H54 (cell line): ENCODE measurements around the gene KCNQ1.

Source experiments
- DNase-seq: peaks from one replicate; pipeline ENCODE4 v3.0.0; 2011; ENCODE audit warnings: low spot score, mixed read lengths; ENCODE audit not compliant: insufficient read length
- FAIRE-seq: peaks from 3 replicates; lab custom pipeline; 2011; peaks lifted over from hg19 to GRCh38; lab: Jason Lieb, UNC
- POLR2A ChIP-seq: IDR thresholded peaks from 2 replicates; pipeline ENCODE4 v1.6.1; 2011; ENCODE audit warnings: low read depth, mild to moderate bottlenecking, low read length

KCNQ1 gene

DNA sequence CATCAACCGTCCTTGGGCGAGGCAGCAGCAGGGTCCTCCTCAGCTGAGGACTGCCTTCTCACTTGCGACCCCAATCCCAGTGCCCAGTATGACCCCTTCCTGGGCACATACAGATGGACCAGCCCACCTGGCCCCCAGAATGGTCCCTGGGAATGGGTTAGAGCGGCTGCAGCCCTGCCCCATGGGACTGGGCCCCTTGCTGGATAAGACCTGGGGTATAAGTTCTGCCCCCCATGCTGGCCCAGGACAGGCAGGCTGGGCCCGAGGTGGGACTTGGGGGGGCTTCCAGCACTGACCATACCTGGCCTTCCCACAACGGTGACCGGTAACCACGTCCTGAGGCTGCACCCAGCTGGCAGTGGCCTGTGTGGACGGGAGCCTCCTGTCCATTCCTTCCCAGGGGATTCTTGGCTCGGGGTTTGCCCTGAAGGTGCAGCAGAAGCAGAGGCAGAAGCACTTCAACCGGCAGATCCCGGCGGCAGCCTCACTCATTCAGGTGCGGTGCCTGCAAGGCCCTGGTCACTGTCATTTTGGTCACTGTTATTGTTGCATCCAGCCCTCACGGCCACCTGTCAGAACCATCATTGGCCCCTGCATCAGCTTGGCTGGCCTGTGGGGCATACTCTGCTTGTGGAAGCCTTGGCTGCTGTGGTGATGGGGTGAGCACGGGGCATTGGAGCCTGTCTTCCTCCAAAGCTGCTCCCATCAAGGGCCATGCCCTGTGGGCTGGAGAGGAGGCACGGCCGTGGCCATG lies 140.2 kb downstream of the KCNQ1 start:
- no peak for TF ChIP-seq POLR2A
- FAIRE-seq: no peak

DNA sequence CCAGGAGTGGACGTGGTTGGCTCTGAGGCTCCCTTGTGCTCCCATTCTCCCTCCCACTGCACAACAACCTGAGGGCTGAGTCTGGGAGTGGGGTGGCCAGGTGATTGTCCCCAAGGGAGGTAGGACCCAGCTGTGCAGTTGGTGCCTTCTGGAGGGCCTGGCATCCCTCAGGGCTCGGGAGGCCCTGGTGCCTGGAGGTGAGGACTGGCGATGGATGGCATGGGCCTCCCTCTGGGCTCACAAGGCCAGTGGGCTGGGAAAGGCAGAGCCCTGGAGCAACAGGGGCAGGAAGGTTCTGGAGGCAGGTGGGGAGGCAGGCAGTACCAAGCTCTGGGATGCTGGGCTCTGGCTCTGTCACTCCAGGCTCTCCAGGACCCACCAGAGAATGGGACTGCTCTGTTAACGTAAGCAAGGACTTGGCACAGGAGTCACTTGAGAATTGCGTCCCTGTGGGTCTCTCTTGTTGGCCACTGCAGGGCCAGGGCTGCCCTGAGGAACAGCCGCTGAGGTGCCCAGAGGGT lies 140.8 kb downstream of the KCNQ1 start:
- DNase-seq (no peak), FAIRE-seq (no peak)
- TF ChIP-seq POLR2A: no peak

More for the DNA sequence above, 140.2 kb downstream of the KCNQ1 start:
- no peak for DNase-seq

DNA sequence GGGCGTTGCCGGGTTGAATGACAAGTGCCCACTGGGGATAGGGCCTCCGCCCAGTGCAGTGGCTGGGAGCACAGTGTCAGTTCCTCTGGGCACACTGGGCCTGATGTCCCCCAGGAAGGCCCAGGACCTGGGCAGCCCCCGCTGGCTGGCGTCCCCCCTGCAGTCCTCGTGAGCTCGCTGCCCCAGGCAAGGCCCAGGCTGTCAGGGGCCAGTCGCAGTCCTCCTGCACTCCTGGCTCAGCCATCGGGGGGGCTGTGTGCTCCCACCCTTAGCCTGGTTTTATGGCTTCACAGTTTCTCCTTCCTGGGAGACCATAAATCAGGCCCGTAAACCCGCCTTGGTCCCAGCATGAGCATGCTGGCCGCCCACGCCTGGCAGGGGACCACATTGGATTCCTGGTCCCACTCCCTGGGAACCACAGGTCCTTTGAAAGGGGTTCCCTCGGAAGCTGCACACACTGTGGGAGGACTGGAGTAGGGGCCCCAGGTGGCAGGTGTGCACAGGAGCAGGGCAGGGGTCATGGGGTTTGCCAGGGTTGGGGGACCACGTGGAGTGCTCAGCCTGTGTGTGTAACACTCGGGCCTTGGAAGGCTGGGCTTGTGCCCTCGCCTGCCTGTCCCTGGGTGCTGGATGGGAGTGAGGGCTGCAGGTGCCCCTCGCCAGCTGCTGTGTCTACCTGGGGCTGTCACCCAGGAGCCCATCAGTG lies 141.4 kb downstream of the KCNQ1 start:
- TF ChIP-seq POLR2A: no peak
- DNase-seq (no peak), FAIRE-seq (no peak)

DNA sequence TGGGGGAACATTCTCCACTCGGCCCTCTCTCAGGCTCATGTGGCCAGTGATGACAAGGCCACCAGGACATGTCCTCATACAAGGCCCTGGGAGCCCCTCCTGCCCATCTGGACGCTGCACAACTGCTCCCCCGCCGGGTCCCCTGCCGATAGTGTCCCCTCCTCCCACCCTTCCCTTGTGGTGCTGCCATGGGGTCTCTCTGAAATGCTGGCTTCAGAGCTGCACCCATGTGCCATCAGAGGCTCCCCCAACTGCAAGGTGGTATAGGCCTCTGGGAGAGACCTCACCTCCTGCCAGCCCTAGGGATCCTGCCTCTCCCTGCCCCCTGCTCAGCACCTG lies 142.0 kb downstream of the KCNQ1 start:
- DNase-seq: no peak
- FAIRE-seq: no peak
- TF ChIP-seq POLR2A: no peak

DNA sequence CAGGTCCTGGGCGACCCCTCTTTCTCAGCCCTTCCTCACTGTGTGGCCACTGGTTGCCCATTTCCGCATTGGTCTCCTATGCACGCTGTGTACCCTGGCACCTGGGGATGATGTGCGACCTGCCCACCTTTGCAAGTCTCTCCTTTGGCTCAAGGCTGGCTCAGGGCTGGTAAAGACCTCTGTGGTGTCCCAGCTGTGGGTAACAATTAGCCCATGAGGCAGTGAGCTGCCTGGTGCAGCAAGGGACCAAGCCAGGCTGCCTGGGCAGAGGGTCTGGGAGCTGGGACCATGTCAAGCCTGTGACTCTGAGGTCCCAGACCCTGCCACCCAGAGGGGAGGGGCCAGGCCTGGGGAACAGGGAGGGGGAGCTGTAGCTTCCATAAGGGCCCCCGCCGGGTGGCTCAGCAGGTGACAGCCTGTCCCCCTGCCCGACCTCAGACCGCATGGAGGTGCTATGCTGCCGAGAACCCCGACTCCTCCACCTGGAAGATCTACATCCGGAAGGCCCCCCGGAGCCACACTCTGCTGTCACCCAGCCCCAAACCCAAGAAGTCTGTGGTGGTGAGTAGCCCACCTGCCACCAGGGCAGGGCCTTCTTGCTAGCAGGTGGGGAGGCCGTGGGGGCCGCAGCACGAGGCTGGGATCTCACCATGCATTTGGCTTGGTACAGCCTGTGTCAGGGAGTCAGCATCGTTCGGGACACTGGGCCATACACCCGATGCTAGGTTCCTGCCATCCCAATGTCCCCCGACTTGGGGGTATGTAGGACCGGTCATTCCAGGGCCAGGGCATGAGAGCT lies 142.5 kb downstream of the KCNQ1 start:
- DNase-seq: no peak
- FAIRE-seq: no peak
- no peak for TF ChIP-seq POLR2A

DNA sequence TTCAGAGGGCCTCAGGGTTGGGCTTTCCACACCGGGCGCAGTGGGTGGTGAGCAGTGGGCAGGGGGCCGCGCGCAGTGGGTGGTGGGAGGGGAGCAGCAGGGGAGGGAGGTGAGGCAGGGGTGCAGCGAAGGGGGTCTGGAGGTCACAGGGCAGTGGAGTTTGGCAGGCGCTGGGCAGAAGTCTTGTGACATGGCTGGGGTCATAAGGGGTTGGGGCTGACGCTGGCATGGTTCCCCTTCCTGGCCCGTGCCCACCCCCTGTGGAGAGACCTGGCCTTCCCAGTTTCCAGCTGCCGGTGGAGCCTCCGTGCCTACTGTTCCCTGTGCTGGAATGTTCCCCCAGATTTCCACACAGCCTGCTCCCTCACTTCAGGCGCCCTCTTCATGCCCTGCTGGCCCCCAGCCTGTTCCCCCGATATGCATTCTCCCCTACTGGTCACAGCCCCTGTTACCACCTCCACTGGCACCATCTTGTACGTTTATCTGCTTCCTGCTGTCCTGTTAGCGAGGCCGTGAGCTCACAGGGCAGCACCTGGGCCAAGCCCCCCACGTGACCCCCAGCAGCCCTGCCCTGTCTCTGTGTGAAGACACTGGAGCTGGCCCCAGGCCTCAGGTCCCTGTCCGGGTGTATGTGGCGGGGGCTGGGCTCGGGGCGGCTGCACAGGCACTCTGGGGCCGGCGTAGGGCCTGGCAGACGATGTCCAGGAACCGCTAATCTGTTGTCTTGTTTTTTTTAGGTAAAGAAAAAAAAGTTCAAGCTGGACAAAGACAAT lies 143.4 kb downstream of the KCNQ1 start:
- DNase-seq (no peak), FAIRE-seq (no peak)
- TF ChIP-seq POLR2A: no peak

DNA sequence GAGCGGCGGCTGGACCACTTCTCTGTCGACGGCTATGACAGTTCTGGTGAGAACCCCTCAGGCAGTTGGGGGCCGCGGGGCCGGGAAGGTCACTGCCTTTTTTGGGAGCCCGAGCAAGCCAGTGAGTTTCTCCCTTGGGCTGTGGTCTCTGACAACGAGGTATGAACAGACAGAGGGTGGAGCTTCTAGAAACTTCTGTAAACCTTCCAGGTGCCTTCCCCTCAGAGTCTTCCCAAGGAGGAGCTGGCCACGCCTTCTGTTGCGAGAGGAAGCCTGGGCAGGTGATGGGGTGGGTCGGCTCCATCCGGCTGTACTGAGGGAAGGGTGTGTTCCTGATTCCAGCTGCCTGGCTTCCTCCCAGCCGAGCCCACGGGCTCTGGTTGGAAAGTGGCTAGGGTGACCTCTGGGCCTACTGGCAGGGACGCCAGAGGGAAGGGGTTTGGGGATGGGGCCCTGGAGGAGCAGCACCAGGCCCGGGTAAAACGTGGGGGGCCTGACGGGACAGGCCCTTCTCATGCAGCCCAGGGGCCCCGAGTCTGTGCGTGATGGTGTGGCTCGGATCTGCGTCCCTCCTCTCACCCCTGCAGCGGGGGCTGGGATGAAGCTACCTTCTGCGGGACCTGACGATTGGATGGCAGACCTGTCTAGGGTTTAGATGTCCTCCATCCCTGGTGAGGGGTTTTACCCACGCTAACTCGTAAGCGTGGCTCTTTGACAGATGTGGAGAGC lies 144.2 kb downstream of the KCNQ1 start:
- DNase-seq: no peak
- no peak for FAIRE-seq
- no peak for TF ChIP-seq POLR2A

DNA sequence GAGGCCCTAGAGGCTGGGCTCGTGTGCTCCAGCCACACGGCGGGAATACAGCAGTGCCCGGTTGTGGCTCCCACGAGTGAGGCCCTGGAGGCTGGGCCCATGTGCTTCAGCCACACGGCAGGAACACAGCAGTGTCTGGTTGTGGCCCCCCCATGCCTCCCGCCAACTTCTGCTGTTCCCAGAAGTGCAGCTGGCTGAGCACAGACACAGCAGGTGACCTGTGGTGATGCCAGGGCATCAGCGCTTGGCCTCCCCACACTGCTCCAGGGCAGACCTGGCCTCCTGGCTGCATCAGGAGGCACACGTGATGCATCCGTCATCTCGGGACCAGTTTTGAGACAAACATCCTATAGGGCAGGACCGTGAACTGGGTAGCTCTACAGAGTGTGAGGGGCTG lies 144.7 kb downstream of the KCNQ1 start:
- DNase-seq (no peak), FAIRE-seq (no peak)
- no peak for TF ChIP-seq POLR2A

DNA sequence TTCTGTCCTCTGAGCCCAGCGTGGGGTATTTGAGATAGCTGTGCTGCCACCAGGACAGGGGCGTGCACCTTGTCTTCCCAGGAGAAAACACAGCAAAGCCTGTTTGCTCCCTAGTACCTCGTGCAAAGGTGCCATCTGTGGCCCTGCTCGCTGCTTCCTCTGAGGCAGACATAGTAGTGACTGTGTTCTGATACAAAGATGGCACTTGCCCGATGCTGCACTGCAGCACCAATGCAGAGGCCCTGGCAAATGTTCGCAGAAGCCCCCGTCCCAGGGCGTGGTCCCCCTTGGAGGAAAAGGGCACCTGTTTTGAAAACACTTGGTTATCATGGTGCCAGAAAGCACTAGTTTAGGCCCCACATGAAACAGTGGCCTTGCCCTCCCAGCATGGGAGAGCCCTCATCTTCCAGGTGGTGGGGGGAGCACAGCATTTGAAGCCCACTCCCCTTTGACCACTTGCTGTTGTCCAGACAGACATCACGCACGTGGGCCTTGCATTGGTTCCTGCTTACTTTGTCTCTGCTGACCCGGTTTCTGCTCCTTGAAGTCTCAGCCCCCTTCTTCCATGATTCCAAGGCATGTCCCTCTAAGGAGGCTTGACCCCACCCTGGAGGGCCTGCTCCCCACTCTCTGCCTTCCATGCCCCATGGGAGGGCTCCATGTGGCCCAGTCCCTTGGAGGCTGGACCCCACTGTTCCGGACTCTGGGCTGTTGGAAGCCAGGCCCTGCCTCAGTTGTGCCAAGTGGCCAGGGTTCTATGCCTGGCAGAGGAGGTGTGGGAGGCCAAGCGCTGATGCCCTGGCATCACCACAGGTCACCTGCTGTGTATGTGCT lies 145.5 kb downstream of the KCNQ1 start:
- DNase-seq: no peak
- no peak for FAIRE-seq
- TF ChIP-seq POLR2A: no peak

DNA sequence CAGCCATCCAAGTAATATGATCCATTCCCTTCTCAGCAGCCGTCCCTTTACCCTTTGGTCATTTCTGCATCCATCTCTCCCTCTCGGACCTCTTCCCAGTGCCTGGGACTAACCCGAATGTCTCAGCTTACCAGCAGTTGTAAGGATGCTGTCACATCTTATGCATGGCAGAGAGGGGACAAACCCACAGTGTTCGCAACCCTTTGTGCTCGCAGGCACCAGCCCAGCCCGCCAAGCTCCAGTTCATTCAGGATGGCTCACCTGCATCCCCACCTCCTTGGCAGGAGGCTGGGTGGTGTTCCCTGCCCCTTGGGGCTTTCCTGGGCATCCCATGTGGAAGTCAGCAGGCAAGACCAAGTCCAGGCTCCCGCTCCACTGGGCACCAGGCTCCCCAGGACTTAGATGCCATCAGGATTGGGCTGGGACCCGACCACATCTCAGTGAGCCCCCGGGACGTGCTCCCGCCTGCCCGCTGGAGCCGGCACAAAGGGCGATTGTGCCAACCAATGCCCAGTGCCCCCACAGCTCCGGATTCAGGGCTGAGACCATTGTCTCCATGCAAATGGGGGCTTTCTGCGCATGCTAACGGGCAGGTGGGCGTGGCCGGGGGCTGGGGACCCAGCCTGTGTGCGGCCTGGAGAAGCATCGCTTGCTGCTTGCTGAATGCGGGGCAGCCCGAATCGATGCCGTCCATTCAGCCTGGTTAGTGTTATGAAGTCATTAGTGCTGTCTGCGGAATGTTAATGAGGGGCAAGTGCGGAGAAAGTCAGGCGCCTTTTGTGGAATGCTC lies 146.4 kb downstream of the KCNQ1 start:
- TF ChIP-seq POLR2A: no peak
- no peak for FAIRE-seq
- no peak for DNase-seq

DNA sequence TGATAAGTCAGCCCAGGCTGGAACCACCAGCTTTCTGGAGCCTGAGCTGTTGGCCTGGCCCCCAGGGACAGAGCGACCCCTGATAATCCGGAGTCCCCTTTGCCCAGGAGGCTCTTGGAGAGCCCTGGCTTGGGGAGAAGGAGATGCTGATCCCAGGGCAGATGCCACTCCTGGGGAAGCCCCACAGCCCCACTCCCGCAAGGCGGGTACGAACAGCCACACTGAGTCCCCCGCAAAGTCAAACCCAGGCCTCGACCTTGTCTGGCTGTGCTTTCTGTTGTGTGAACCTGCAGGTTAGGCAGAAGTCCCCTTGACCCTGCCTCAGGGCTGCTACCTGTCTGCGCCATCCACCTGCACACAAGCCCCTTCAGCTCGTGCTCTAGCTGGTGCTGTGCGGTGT lies 147.0 kb downstream of the KCNQ1 start:
- no peak for DNase-seq
- no peak for FAIRE-seq
- no peak for TF ChIP-seq POLR2A
